ENCODE measurements around the gene WASHC4.
A peak's percentile ranks its signal among the peaks of the same experiment; 100 is the strongest.
"Not testable (repeated sequence)": the region's sequence is repeated elsewhere in the genome, so short reads cannot be mapped to it uniquely, and the experiment has no call there.

Gene WASHC4

DNA sequence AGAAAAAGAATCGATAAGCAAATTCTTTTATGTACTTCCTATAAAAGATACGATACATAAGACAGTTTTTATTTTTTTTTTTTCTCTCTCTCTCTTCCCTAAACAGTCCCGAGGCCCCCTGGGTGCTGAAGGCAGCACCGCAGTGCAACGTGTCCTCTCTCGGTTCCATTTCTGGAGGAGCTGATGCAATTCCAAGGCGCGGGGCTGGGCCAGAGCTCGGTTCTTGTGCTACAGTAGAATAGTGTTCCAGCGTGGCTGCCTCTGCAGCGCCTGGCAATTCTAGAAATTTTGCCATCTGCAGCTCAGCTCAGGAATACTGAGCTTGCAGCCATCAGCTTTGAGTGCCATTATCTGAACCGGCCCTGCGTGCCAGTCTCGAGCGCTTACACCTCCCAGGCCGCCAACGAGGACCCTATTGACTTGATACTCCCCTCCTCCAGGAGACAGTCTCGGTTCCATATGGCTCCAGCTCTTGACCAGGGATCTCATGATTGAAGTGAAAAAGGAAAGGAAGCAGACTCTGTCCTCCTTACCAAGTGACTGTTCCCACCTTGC, 23.9 kb upstream of the WASHC4 start:
- no peak overlapping the region for H3K27ac Mint-ChIP-seq
- peak overlapping the region; percentile 86 for H3K4me3 Mint-ChIP-seq
- H3K36me3 Mint-ChIP-seq = no peaks in the 10 kb centered on the region
- H3K9me3 Mint-ChIP-seq (ENCODE audit: low read depth) = no peaks in the 10 kb centered on the region
- peaks cover 23% of the 10 kb centered on the region for H3K27me3 Mint-ChIP-seq
- H3K4me1 Mint-ChIP-seq (ENCODE audit: low read depth) = peaks cover 10% of the 10 kb centered on the region

DNA sequence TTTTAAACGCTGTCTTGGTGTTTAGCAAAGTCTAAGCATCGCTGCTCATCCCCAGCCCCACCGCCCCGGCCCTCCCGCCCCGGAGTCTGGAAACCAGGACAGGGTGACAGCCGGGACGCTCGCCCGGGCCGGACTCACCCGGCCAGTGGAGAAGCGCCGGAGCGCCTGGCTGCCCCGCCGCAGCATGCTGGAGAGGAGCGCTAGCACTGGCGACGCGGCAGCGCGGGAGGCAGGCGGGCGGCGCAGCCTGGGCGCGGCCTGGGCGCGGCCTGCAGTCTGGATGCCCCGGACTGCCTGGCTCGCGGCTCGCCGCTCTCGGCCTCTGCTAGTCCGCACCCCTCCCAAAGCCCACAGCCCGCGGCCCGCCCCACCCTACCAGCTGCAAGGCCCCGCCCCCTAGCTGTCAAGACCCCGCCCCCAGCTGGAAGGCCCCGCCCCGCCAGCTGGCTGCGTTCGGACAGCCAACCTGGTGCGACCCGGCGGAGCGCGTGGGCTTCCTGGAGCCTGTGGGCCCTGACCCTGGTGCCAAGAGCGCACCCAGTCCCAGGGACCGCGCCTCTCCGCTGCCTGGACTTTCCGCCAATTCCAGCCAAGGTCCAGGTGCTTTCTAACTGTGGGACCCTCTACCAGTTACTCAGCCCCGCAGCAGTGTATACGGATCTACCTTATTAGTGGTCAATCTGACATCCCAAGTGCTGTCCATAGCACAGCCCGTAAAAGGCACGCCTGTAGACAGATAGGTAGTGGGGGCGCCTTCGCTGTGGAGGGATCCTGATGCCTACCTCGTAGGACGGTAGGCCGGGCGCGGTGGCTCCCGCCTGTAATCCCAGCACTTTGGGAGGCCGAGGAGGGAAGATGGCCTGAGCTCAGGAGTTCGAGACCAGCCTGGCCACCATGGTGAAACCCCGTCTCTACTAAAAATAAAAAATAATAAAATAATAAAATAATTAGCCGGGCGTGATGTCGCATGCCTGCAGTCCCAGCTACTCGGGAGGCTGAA, 23.0 kb upstream of the WASHC4 start, which contains the start of gene ALDH1L2:
ALDH1L2 (minus strand) TSS at position 208 of the 1,000 bp plus-strand sequence; CDS start at position 186, 22 bp downstream.
- Mint-ChIP-seq H3K4me3 (peak within 1 kb of the TSS; percentile 86), H3K36me3 (no peaks in the 10 kb centered on the region), H3K9me3 (ENCODE audit: low read depth) (no peaks in the 10 kb centered on the region), H3K27ac (no peak within 1 kb of the TSS), H3K4me1 (ENCODE audit: low read depth) (peaks cover 10% of the 10 kb centered on the region), H3K27me3 (peaks cover 23% of the 10 kb centered on the region)

DNA sequence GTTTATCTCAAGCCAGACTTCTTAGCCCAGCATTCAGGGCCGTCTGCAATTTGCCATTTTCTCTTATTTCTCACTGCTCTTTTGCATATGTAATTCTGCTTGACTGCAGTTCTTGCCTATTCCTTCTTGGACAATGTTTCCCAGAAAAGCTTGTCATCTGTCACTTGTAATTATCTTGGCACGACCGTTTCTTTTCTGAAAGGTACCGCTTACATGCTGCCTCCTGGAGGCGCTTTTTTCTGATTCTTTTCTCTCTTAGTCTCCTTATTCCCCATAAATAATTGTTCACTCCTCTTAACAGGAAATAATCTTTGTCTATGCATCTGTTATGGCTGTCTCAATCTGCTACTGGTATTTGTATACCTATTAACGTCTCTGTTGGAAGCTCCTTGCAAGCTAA, 22.0 kb upstream of the WASHC4 start:
- Mint-ChIP-seq H3K36me3 (no peaks in the 10 kb centered on the region), H3K27me3 (peaks cover 23% of the 10 kb centered on the region), H3K9me3 (ENCODE audit: low read depth) (no peaks in the 10 kb centered on the region), H3K27ac (no peak overlapping the region), H3K4me1 (ENCODE audit: low read depth) (peaks cover 10% of the 10 kb centered on the region), H3K4me3 (peak overlapping the region; percentile 64)

DNA sequence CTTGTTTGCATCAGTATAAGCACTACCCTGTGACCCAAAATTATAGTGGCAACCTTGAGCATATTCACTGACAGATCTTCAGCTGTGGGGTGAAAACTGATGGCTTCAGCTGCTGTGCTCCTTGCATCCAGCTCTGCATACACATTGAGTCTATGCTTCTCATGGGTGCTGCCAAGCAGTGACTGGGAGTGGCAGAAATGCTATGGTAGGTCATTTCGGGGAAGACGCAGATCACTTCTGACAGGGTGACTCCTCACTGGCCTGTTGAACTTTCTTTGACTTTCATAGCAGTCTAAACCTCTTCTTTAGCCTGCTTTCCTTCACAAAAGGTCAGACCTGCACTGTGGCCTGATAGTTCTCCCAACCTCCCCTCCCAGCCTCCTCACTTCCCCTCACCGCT, 17.7 kb upstream of the WASHC4 start:
- Mint-ChIP-seq H3K27me3 (peaks cover 11% of the 10 kb centered on the region), H3K4me3 (no peak overlapping the region), H3K9me3 (ENCODE audit: low read depth) (no peaks in the 10 kb centered on the region), H3K4me1 (ENCODE audit: low read depth) (peaks cover 3% of the 10 kb centered on the region), H3K27ac (no peak overlapping the region), H3K36me3 (no peaks in the 10 kb centered on the region)

DNA sequence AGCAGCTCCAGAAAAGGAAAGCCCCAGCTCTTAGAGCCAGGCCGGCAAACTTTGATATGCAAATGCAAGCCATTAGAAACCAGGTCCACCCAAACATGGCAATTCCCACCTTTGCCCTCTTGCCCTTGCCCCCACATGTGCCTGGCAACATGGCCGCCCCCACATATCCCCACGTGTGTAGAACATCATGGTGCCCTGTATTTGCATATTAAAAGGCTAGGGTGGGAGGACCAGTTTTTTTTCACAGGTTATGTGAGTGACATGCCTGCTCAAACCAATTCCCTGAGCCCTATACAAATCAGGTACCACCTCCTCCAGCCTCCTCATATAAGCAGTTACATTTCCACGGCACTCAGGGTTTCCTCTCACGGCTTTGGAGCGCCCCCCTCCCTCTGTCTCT, 17.2 kb upstream of the WASHC4 start:
- Mint-ChIP-seq H3K27me3 (peaks cover 10% of the 10 kb centered on the region), H3K36me3 (peaks cover 3% of the 10 kb centered on the region), H3K4me1 (ENCODE audit: low read depth) (peaks cover 2% of the 10 kb centered on the region), H3K27ac (no peak overlapping the region), H3K4me3 (no peak overlapping the region), H3K9me3 (ENCODE audit: low read depth) (peaks cover 3% of the 10 kb centered on the region)

DNA sequence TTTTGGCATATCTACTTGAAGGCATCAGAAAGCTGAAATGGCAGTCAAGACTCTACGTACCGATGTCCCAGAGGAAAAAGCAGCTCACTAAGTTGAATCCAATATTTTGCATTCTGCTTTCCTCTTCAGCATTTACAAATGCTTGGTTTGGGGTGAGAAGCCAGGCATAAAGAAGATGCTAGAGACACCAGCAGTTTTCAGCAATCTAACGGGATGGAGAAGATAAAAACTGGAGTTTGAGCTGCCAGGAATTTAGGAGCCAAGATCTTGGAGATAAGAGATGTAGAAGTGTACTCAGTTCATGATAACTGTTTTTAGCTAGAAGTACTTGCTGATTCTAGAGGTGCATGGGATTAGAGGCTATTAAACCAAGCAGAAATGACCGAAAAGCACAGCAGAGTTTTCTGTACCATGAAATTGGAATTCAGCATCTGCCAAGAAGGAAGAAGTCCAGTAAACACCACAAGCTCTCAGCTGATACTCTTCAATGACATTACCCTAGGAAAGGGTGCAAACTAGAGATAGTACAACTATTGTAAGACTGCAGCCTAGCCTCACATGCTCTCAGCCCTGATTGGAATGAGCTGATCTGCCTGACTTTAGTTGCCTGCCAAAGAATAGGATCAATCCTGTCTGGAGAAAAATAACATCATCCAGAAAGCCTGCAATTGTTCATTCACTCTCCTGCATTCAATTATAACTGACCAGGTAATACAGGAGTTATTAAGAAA, 15.9 kb upstream of the WASHC4 start:
- Mint-ChIP-seq H3K4me3 (no peak overlapping the region), H3K27me3 (peaks cover 7% of the 10 kb centered on the region), H3K36me3 (peaks cover 10% of the 10 kb centered on the region), H3K9me3 (ENCODE audit: low read depth) (peaks cover 6% of the 10 kb centered on the region), H3K27ac (no peak overlapping the region), H3K4me1 (ENCODE audit: low read depth) (no peaks in the 10 kb centered on the region)

DNA sequence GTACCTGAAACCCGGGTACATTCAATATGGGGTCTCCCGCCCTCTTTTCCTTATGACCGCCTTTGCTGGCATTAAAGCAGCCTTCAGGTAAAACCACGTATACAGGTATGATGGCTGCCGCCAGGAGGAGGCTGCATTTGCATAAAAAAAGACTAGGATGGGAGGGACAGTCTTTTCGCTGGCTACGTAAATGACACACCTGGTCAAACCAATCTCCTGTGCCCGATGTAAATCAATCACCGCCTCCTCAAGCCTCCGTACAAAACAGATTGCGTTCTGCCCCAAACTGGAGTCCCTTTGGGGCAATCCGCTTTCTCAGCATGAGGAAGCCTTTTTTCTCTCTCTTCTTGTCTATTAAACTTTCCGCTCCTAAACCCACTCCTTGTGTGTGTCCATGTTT, 15.2 kb upstream of the WASHC4 start:
- Mint-ChIP-seq H3K4me1 (ENCODE audit: low read depth) (no peaks in the 10 kb centered on the region), H3K36me3 (peaks cover 12% of the 10 kb centered on the region), H3K27ac (no peak overlapping the region), H3K9me3 (ENCODE audit: low read depth) (peaks cover 6% of the 10 kb centered on the region), H3K4me3 (no peak overlapping the region), H3K27me3 (peaks cover 7% of the 10 kb centered on the region)

DNA sequence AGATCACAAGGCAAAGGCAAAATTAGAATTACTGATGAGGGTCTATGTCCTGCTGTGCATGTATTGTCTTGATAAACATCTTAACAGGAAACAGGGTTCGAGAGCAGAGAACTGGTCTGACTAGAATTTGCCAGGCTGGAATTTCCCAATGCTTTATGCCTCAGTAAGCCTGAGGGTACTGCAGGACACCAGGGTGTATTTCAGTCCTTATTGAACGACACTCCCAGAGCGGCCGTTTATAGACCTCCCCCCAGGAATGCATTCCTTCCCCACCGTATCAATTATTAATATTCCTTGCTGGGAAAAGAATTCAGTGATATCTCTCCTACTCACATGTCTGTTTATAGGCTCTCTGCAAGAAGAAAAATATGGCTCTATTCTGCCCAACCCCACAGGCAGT, 12.2 kb upstream of the WASHC4 start:
- not testable (repeated sequence) for H3K27me3 Mint-ChIP-seq; H3K4me1 Mint-ChIP-seq (ENCODE audit: low read depth); H3K9me3 Mint-ChIP-seq (ENCODE audit: low read depth); H3K4me3 Mint-ChIP-seq; H3K27ac Mint-ChIP-seq
- peaks cover 17% of the 10 kb centered on the region for H3K36me3 Mint-ChIP-seq

DNA sequence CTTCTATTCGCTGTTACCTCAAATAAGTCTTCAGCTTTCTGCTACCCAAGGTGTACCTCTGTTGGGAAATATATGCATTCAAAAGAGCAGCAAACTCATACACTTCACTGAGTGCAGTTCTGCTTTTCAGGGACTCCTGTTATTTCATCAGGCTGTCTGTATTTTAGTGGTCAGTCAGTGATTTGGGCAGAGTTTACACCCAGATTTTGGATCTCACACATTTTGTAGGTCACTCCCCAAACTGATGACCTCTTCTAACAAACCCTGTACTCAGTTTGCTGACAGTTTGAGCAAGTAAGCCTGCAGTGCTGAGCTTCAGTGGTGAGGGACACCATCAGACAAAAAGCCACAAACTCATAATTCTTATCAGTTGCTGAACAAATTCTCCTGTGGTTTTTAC, 8.2 kb upstream of the WASHC4 start:
- Mint-ChIP-seq H3K4me1 (ENCODE audit: low read depth) (no peaks in the 10 kb centered on the region), H3K9me3 (ENCODE audit: low read depth) (peaks cover 6% of the 10 kb centered on the region), H3K36me3 (peaks cover 17% of the 10 kb centered on the region), H3K27me3 (peaks cover 9% of the 10 kb centered on the region), H3K4me3 (no peak overlapping the region), H3K27ac (no peak overlapping the region)

DNA sequence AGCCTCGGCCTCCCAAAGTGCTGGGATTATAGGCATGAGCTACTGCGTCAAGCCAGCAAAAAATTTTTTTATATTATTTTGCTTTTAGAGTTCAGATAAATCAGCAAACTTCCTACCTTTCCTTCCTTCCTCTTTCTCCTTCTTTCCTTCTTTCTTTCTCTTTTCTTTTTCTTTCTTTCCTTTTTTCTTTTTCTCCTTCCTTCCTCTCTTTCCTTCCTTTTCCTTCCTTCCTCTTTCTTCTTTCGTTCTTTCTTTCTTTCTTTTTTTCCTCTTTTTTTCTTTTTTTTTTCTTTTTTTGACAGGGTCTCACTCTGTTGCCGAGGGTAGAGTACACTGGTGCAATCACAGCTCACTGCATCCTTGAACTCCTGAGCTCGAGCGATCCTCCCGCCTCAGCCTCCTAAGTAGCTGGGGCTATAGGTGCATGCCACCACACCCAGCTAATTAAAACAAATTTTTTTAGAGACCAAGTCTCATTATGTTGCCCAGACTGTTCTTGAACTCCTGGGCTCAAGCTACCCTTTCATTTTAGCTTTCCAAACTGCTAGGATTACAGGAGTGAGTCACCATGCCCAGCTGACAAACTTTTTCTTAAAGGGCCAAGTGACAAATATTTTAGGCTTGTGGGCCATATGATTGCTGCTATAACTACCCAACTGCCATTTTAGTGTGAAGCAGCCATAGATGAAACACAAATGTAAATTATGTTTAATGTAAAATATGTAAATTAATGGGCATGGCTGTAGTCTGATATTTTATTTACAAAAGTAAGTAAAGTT, 7.1 kb upstream of the WASHC4 start:
- Mint-ChIP-seq H3K27ac (no peak overlapping the region), H3K36me3 (peaks cover 17% of the 10 kb centered on the region), H3K4me1 (ENCODE audit: low read depth) (no peaks in the 10 kb centered on the region), H3K9me3 (ENCODE audit: low read depth) (peaks cover 3% of the 10 kb centered on the region), H3K4me3 (no peak overlapping the region), H3K27me3 (peaks cover 12% of the 10 kb centered on the region)

DNA sequence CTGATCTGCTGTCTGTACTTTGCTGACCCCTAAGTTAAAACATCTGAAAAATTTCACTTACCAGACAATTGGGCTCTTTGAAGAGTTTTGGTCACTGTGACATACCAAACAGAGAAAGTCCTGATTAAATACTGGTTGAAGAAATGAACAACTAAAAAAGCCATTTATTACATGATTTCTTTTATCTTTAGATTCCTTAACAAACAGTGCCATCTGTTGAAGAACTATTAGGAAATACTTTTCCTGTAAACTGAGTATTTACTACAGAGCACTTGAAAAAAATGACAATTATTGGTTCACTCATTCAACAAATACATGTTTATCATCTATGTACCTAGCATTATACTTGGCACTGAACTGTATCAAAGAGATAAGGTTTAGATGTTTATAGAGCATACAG, 6.5 kb upstream of the WASHC4 start:
- Mint-ChIP-seq H3K27me3 (peaks cover 12% of the 10 kb centered on the region), H3K4me3 (no peak overlapping the region), H3K36me3 (peaks cover 15% of the 10 kb centered on the region), H3K9me3 (ENCODE audit: low read depth) (no peaks in the 10 kb centered on the region), H3K27ac (no peak overlapping the region), H3K4me1 (ENCODE audit: low read depth) (no peaks in the 10 kb centered on the region)

DNA sequence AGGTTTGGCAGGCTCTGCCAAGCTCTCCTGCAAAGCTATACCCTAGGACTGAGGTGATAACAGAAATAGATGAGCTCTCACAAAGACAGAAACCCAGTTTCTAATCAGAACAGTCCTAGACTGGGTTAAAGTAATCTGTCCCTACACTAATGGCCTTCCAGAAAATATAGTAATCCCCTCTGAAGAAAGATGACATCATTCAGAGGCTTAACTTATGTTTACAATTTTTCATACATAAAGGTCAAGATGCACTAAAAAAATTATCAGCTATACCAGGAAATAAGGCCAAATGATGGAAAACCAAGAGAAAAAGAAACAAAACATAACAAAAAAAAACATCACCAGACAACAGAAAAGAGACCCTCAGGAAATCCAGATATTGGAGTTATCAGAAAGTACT, 4.9 kb upstream of the WASHC4 start:
- Mint-ChIP-seq H3K27me3 (peaks cover 12% of the 10 kb centered on the region), H3K4me1 (ENCODE audit: low read depth) (peaks cover 8% of the 10 kb centered on the region), H3K4me3 (no peak overlapping the region), H3K9me3 (ENCODE audit: low read depth) (no peaks in the 10 kb centered on the region), H3K36me3 (peaks cover 5% of the 10 kb centered on the region), H3K27ac (no peak overlapping the region)

DNA sequence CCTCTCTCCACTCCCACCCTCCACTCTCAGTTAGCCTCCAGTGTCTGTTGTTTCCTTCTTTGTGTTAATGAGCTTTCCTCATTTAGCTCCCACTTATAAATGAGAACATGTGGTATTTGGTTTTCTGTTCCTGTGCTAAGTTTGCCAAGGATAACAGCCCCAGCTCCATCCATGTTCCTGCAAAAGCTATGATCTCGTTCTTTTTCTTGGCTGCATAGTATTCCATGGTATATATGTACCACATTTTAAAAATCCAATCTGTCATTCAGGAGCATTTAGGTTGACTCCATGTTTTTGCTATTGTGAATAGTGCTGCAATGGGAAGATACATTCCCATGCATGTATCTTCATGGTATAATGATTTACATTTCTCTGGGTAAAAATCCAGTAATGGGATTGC, 2.8 kb upstream of the WASHC4 start:
- no peak overlapping the region for H3K4me3 Mint-ChIP-seq
- H3K27ac Mint-ChIP-seq = no peak overlapping the region
- H3K36me3 Mint-ChIP-seq = peaks cover 3% of the 10 kb centered on the region
- H3K4me1 Mint-ChIP-seq (ENCODE audit: low read depth) = peaks cover 24% of the 10 kb centered on the region
- peaks cover 12% of the 10 kb centered on the region for H3K27me3 Mint-ChIP-seq
- H3K9me3 Mint-ChIP-seq (ENCODE audit: low read depth) = no peaks in the 10 kb centered on the region

DNA sequence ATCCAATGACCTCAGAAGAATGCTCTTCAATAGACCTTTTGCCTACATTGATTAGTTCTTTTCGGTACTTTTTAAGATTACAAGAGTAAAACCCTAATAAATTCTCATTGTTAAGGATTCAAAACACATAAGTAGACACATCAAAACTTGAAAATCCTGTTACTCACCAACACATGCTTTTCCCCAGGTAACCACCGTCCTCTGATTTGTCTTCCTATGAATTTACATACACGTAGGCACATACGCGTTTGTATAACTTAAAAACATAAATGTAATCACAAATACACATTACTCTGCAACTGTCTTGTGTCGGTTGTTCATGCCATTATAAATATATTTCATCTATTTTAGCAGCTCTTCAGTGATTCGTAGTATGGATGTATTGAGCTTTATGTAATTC, 910 bp upstream of the WASHC4 start:
- H3K4me3 Mint-ChIP-seq = peak overlapping the region; percentile 98
- peak overlapping the region; percentile 92 for H3K27ac Mint-ChIP-seq
- no peaks in the 10 kb centered on the region for H3K9me3 Mint-ChIP-seq (ENCODE audit: low read depth)
- peaks cover 33% of the 10 kb centered on the region for H3K4me1 Mint-ChIP-seq (ENCODE audit: low read depth)
- H3K27me3 Mint-ChIP-seq = peaks cover 11% of the 10 kb centered on the region
- H3K36me3 Mint-ChIP-seq = peaks cover 3% of the 10 kb centered on the region
